ENCODE results near the gene ULK2.
"Not testable (repeated sequence)": the region's sequence is repeated elsewhere in the genome, so short reads cannot be mapped to it uniquely, and the experiment has no call there.

The ULK2 gene

DNA sequence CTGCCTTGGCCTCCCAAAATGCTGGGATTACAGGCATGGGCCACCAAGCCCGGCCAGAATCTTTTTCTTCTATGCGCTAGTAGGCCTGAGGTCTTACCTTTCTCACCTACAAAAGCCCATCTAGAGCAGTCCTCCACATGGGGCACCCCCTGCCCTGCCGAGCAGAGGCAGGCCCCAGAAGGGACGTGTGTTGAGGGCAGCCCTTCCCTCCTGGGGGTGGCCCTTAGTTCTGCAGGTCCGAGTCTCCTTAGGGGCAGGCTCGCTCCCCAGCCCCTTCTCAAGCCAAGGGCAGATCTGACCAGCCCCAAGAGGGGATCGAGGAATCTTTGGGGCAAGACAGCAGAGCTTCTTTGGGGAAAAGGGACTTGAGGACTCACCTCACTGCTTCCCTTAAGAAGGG is 101.7 kb downstream of the ULK2 start:
- DNase-seq, result no peak

DNA sequence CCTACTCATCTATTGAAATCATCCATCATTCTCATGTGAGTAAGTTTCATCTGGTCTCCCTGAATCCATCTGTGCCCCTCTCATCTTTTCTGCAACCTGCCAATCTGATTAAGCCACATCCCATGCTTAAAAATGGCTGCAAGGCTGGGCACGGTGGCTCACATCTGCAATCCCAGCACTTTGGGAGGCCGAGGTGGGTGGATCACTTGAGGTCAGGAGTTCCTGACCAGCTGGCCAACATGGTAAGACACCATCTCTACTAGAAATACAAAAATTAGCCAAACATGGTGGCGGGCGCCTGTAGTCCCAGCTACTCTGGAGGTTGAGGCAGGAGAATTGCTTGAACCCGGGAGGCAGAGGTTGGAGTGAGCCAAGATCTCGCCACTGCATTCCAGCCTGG is 103.7 kb downstream of the ULK2 start:
- DNase-seq, result not testable (repeated sequence)

DNA sequence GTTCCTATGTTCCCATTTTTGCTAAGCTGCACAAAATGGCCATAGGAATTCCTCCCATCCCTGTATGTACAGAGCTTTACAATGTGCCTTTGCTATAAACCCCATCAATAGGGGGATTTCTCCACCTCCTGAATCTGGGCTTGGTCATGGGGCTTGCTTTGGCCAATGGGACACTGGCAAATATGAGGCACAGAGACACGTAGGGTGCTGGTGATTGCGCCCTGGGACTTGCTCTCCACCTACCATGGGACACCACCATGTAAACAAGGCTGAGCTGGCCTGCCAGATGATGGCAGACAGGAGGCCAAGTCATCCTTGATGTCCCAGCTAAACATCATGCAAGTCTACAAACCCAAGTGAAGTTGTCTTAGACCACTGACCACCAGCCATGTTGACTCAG is 104.3 kb downstream of the ULK2 start:
- no peak for DNase-seq

DNA sequence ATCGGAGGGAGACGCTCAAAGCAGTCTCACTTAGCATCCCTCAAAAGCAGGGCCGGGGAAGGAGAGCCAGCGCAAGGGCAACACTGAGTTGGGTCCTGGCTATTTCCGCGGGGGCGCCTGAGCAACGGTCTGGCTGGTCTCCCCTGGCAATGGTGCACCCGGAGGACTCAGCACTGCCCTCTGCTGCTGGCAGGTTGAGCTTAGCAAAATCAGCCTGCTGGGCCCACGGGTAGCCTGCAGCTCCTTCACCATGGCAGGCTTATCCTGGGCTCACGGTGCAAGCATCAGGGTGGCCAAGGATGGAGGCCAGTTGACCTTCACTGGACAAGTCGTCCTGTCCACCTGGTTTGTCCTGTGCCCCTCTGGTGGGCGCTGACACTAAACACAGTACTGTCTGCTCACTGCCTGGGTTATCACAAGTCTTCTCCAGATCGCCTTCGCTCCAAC is 105.2 kb downstream of the ULK2 start:
- DNase-seq, result peak; percentile 49

DNA sequence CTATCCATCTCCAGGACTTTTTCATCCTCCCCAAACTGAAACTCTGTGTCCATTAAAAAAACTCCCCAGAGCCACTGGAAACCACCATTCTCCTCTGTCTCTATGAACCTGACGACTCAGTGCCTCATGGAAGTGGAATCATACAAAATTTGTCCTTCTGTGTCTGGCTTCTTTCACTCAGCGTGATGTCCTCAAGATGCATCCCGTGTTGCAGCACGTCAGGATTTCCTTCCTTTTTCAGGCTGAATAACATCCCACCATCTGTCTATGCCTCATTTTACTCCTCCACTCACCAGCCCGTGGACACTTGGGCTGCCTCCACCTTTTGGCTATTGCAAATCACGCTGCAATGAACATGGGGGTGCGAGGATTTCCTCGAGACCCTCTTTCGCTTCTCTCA is 107.0 kb downstream of the ULK2 start:
- no peak for DNase-seq

DNA sequence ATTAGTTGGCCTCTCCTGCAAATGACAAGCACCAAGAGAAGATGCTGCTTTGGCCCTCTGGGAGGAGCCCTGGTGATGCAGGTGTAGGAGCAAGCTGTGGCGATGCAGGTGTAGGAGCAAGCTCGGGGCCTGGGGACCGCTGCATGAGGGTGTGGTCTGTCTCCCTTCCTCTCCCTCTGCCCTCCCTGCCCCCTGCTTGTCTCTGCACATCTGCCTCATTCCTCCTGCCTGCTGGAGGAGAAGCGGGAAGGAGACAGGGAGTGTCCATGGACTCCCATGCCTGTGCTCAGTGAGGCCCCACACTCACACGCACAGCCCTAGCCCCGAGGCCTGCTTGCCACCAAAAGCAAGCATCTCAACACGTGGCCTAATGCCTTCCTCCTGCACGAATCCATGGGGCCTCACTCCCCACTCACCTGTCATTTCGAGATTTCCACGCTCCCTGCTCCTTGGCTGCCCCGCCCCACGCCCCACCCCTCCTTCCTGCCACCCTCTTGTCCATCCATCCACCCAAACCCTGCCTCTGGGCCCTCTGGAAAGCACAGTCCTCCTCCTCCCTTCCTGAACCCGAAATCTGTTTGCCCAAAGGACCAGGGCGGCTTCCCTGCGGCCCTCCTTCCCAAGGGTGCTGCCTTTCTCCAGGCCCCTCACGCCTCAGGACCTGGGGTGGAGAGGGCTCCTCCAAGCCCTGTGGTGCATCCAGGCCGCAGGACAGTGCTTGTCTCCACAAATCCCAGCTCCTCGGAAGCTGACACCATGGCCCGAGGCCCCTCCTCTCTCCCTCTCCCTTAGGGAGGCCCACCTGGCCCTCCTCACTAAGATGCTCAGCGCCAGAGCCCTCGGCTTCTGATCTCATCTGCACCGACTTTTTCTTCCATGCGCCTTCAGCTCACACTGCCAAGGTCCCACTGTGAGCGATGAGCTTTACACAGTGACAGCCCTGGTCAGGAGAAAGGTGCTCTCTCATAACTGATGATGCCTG is 107.9 kb downstream of the ULK2 start:
- no peak for DNase-seq

DNA sequence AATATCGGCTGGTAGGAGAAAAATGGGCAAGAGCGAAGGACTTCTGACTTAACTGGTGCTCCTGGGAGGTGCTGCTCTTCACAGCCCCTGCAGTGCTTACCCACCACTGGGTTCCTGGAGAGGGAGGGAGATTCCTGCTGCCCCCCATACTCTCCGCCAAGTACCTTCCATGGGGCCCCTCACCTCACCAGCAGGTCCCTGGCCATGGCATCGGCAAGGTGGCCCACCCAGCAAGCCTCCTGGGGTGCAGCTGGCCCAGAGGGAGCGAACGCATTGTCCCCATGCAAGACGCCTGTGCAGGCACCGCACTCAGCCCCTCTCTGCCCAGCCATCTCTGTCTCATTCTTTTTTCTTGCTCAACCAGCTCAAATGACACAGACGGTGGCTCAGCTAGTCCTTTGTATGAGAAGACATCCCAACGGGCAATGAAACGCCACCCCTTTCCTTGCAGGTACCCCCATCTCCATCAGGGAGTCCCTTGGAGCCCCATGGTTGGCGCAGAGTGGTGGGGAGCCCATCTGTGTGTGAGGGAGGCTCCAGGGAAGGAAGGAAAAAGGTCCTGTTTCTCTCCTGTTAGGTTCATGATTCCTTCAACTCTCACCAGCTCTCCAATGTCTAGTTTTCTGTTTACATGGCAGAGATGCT is 110.1 kb downstream of the ULK2 start:
- no peak for DNase-seq

DNA sequence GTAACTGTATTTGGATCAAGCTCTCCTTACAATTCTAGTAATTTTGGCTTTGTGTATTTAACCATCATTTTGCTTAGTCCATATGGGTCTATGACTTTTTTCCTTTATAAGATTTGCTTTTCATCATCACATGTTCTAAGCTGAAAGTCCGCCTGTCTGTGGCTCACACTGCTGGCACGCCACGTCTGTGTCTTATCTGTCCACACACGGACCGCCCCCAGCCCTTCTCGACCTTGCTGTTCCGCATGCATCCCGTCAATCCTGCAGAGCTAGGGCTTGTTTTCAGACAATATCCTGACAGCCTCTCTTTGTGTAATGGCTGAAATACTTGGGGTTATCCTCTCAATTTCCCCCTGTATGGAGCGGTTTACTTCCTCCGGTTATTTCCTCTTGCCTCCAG is 111.2 kb downstream of the ULK2 start:
- DNase-seq, result no peak

DNA sequence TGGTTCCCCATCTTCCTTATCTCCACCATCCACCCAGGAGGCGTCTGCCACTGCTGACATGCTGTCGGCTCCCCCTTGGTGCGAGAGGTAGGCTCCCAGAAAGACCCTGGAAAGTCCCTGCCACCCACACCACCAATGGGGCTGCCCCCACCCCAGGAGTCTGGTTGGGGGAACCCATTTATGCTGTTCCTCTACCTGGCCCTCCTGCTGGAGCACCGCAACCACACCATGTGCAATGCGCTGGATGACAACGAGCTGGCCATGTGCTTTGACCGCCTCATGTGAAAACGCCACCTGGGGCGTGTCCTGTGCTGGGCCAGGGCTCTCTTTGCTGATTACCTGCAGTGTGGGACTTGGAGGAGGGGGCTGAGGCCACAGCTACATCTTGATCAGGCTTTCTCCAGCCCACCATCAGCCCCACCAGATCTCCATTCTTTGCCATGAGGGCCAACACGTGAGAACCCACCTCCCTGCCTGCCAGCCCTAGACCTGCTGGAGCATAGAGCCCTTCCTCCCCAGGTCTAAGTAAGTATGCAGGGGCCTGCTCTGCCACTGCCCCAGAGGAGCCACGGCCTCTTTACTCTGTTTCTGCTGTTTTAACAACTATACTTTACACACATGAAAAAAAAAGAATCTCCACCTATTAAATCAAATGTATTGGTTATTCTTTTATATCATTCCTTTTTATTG is 111.8 kb downstream of the ULK2 start:
- DNase-seq, result no peak

DNA sequence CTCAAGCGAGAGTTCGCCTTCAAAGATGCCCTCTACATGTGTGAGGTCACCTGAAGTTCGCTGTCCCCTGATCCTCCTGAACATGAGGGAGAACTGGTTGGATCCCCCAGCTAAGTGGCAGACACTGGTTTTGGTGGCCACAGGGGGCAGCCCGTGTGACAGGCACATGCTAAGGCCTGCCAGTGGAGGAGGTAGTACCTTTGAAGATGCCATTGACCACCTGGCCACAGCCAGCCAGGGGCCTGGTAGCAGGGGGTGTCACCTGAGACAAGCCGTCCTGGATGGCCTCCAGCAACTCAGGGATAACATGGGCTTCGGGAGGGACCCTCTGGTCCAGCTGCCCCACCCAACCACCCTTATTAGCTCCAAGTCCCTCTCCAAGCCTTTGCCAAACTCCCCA is 112.3 kb downstream of the ULK2 start:
- no peak for DNase-seq

DNA sequence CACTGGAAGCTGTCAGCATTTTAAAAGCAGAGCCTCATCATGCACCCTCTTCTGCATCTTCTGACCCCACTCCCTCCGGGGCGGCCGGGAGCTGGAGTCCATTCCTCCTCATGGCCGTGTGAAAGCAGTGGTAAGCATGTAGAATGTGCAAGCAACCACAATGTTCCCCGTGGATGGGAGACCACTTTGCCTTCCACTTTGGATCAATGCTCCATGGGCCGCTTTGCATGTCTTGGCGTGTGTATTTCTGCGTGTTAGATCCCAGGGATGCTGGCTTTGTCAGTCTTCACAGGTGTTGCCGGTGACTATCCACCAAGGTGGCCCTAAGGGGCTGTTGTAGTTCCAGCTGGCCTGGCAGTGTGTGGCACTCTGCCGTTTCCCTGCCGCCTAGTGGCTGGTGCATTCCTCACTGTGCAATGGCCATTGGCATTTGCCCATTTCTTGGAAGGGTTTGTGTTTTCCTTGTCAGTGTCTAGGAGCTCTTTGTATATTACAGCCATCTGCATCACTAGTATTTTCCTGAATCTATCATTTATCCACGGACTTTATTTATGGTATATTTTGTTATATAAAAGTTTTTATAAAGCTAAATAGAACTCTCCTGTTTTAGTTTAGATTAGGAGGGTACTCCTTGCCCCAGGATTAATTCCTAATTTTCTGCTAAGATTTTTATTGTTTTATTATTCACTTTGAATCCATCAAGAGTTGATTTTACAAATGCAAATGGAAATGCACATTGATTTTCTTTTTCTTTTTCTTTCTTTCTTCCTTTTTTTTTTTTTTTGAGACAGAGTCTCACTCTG is 113.9 kb downstream of the ULK2 start:
- no peak for DNase-seq

DNA sequence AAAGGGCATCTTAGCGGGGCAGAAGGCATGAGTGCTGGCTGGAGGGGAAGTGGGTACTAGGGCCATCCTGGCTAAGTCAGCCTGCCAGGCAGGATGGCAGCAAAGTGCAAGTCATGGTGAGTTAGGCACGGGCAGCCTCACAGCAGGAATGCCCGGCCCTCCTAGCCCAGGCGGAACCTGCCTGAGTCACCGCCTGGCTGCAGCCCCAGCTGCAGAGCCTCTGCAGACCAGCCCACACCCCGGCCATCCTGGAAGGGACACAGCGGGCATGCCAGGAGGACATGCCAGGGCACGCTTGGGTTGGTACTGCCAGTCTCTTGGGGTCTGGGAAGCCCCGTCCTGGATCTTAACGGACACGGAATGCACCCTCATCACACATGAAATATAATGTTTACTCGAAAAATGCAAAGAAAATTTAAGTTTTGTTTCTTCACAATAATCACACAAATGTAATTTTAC is 114.7 kb downstream of the ULK2 start:
- no peak for DNase-seq

DNA sequence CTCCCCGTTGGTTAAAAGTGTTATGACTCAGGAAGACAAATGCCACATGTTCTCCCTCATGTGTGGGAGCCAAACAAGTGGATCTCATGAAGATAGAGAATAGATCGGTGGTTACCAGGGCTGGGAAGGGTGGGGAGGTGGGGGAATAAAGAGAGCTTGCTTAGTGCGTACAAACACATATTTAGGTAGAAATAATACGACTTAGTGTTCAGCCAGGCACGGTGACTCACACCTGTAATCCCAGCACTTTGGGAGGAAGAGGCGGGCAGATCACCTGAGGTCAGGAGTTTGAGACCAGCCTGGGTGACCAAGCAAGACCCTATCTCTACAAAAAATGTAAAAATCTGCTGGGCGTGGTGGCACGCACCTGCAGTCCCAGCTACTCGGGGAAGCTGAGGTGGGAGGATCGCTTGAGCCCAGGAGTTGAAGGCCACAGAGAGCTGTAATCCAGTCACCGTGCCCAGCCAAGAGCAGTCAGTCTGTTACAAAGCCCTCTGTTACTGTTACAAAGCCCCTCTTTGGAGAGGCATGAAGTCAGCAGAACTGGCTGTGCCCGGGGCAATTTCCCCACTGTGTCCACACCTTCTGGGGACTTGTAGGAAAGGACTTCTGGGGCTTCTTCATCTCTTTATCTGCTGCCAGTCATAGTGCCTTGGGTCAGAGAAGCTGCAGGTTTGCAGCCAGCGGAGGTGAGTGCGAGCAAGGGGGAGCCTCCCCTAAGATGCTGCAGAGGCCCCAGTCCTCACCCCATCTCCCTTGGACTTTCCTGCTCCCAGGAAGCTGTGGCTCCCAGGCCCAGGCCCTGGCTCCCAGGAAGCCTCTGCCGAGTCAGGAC is 115.3 kb downstream of the ULK2 start:
- DNase-seq, result no peak

DNA sequence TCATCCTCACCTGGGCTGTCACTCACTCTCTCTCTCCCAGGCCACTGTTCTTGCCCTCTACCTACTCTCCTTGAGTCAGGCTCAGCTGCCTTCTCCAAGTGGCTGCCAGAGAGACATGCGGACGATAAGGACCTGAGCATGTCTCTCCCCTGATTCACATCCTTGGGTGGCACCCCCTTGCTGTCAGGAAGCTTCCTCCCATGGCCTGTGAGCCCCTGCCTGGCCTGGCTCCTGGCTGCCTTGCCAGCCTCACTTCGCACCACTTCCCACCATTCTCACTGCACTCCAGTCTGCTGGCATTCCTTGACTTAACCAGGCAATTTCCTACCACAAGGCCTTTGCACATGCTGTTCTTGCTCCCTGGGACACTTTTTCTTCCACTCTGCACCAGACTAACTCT is 116.9 kb downstream of the ULK2 start:
- DNase-seq, result no peak

DNA sequence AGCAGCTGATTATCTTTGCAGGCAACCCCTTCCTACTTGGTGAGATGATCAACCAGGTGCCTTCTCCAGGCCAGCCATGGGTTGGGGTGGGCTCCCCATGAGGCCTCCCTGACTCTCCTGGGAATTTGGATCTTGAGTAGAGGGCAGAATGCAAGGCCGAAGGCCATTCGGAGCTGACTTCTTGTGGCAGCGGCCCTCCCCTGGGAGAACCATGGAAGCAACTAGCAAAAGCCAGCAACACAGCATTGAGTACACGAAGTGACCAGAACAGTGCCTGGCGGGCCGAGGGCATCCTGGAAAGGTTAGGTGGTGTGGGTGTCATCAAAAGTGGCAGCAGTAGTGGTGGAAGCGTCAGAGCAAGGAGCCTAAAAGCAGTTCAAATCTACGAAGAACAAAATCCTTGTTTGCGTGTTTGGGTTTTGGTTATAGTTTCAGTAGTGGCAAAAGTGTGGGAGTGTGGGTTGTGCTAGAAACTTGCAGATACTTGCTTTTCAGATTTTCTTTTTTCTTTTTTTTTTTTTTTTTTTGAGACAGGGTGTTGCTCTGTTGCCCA is 117.6 kb downstream of the ULK2 start:
- DNase-seq, result no peak

DNA sequence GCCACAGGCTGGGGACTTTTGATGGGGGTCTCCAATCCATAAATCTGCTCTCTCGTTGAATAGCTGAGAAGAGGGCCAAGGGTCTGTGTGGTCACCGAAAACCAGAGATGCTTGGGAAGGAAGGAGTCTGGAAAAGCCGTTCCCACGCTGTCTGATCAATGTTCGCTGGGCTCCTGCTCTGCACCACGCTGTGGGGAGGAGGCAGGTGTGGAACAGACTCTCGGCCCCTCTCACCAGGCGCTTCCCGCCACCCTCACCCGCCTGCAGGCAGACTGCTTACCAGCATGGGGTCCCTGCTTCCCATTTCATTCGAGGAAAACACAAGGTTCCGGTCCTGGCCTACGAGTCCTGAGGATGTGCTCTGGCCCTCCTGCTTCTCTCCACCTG is 118.9 kb downstream of the ULK2 start:
- no peak for DNase-seq

DNA sequence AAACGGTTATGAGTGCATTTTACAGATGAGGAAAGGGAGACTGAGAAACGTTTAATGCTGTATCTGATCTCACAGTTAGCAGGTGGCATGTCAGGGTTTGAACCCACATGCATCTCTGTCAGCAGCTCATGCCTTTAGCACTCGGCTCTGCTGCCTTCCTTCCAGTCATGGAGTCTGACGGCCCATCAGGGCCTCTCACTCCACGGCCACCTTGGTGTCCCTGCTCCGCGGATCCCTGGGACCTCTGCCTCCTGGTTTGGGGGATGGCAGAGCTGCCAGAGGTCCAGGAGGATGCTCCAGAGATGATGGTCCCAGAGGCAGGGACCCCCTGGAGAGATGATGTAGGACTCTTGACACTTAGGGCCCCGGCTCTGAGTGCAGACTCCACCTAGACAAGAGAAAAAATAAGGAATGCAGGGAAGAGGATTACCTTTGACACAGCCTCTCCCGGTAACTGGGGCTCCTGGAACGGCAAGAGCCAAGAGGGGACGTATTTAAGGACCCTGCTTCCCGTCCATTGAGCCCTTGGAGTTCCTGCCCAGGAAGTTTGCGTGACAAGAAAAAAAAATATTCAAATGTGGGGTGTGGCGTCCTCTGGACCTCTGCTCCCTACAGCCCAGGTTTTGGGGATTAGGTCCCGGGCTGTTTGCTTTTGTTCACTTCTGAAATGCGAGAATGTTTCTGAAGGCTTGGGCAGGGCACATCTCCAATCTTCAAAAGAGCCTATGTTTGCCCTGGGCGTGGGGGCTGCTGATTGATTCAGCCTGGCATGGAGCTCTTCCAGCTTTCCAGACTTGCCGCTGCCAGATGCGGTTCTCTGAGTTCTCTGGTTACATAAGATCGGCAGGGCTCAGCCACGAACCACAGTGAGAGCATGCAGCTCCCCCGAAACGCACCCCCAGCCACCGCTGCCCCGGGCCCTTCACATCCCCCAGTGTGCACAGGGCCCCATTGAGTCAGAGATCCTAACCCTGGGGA is 119.6 kb downstream of the ULK2 start, which contains the start of gene ALDH3A1:
Gene ALDH3A1 (minus strand): TSS at position 470 of the 978 bp plus-strand sequence. CDS start 3,169 bp downstream, outside the sequence.
- no peak for DNase-seq

DNA sequence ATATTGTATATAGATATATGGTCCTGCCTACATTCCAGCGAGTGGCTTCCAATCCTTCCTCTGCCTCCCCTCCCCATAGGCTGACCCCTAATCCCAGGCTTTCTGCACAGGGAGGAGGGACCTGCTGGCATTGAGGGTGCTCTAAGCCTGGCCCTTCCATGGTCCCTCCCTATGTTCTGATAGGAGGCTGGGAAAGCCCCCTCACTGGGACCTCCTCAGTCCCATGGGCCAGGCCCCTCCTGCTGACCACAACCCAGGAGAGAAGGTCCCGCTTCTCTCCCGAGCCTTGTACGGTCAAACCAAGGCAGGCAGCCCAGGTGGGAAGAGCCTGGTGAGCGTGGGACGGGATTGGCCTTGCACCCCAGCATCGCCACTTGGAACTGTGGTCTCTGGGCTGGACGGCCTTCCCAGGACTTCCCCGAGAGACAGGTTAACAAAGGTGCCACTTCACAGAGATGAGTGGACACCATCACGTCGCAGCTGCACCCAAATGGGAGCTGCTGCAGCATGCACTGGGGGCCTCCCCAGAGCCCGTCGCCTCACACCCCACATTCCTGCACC is 120.5 kb downstream of the ULK2 start:
- DNase-seq, result no peak

DNA sequence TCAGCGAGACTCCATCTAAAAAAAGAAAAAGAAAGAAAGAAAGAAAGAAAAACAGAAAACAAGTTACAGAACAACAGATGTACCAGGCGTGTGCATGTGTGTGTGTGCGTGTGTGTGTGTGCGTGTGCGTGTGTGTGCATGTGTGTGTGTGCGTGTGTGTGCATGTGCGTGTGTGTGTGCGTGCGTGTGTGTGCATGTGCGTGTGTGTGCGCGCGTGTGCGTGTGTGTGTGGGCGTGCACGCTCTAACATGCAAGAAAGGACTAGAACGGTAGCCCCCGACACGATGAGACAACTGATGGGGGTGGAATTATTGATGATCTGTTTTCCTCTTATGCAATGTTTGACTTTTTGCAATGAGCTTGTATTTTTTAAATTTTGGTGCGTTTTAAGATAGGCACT is 121.2 kb downstream of the ULK2 start:
- DNase-seq, result no peak
